Activated CD8-positive, alpha-beta memory T cell treated with anti-CD3 and anti-CD28 coated beads for 48 hours (primary cell): ENCODE results near the gene SPAG9.

Source experiments
- DNase-seq, 3 experiments: peaks; one replicate each; pipeline ENCODE4 v3.0.0-alpha.2; 2020; ENCODE audit warnings: low read depth in 2 of 3, low spot score in 2 of 3

The SPAG9 gene

GRCh38 chr17:51044976-51045375, 75.7 kb downstream of the SPAG9 start:
- no peak for DNase-seq

- DNase-seq: no peak
Observed at GRCh38 chr17:51036084-51036483, 84.6 kb downstream of the SPAG9 start.

- DNase-seq: no peak
Observed at GRCh38 chr17:51035431-51035830, 85.2 kb downstream of the SPAG9 start.

- DNase-seq: no peak
Observed at GRCh38 chr17:51034800-51035199, 85.9 kb downstream of the SPAG9 start.

- DNase-seq: no peak
Observed at GRCh38 chr17:51032850-51033249, 87.8 kb downstream of the SPAG9 start.

- DNase-seq: no peak
Observed at GRCh38 chr17:51029568-51030463, 90.9 kb downstream of the SPAG9 start.

GRCh38 chr17:51029142-51029541, 91.5 kb downstream of the SPAG9 start:
- no peak for DNase-seq

- DNase-seq: no peak
Observed at GRCh38 chr17:51028176-51028863, 92.3 kb downstream of the SPAG9 start.

- DNase-seq: no peak
Observed at GRCh38 chr17:51018541-51018940, 102.1 kb downstream of the SPAG9 start.

GRCh38 chr17:51017270-51017669, 103.4 kb downstream of the SPAG9 start:
- no peak for DNase-seq

GRCh38 chr17:51016099-51016498, 104.6 kb downstream of the SPAG9 start:
- no peak for DNase-seq

GRCh38 chr17:51015145-51015558, 105.5 kb downstream of the SPAG9 start:
- no peak for DNase-seq

GRCh38 chr17:51014129-51014528, 106.5 kb downstream of the SPAG9 start:
- DNase-seq: no peak

- DNase-seq: no peak
Observed at GRCh38 chr17:51013322-51013721, 107.3 kb downstream of the SPAG9 start.

- DNase-seq: no peak
Observed at GRCh38 chr17:51012538-51012937, 108.1 kb downstream of the SPAG9 start.

GRCh38 chr17:51010173-51010675, 110.4 kb downstream of the SPAG9 start:
- DNase-seq: no peak

GRCh38 chr17:51006601-51007000, 114.1 kb downstream of the SPAG9 start:
- DNase-seq: no peak

- DNase-seq: no peak
Observed at GRCh38 chr17:51005768-51006167, 114.9 kb downstream of the SPAG9 start.

GRCh38 chr17:51004249-51004648, 116.4 kb downstream of the SPAG9 start:
- no peak for DNase-seq

GRCh38 chr17:51000835-51001638, 119.6 kb downstream of the SPAG9 start:
- DNase-seq: no peak

- no peak for DNase-seq
Observed at GRCh38 chr17:50995668-50996067, 125.0 kb downstream of the SPAG9 start.
